H1 (cell line): Measurements from ENCODE around the gene ORC3. TPM values are rescaled to one million over a fixed set of nuclear protein-coding genes. Genes with fewer than 3 reads are reported as not detected.

ENCODE experiments used
- CTCF ChIA-PET: fragments of 300-600 bp; sonication (Branson Sonifier 250); formaldehyde crosslinking; loops from one replicate; lab custom pipeline; 2021; ENCODE audit not compliant: partially characterized antibody; lab: Charles Lee
- POLR2A ChIA-PET: fragments of 300-600 bp; sonication (Branson Sonifier 250); formaldehyde crosslinking; loops from one replicate; lab custom pipeline; 2021; ENCODE audit warnings: inconsistent platforms; ENCODE audit not compliant: partially characterized antibody; lab: Charles Lee
- DNase-seq, 2 experiments: peaks; one replicate each; pipeline versions ENCODE4 v3.0.0 to v3.0.0-alpha.2; 2010 to 2022; ENCODE audit warnings: low spot score in 2 of 2, low read depth in 1 of 2, mixed read lengths in 1 of 2
- FAIRE-seq: peaks from 2 replicates; lab custom pipeline; 2011; peaks lifted over from hg19 to GRCh38; lab: Jason Lieb, UNC
- H2AFZ ChIP-seq: 2 replicates; pipeline ENCODE4 v1.8.1; 2012; ENCODE audit warnings: low read length, inconsistent platforms
- H2AK5ac ChIP-seq: 2 replicates; pipeline ENCODE4 v1.6.1; 2013; ENCODE audit warnings: low read depth, low read length
- H2BK120ac ChIP-seq: replicated peaks from 2 replicates; pipeline ENCODE3; 2013; ENCODE audit warnings: low read depth, low read length, inconsistent platforms
- H2BK12ac ChIP-seq: 2 replicates; pipeline ENCODE4 v1.6.1; 2013; ENCODE audit warnings: low read depth, low read length
- H2BK15ac ChIP-seq: 2 replicates; pipeline ENCODE4 v1.6.1; 2013; ENCODE audit warnings: low read length
- H2BK20ac ChIP-seq: 2 replicates; pipeline ENCODE4 v1.6.1; 2013; ENCODE audit warnings: low read length
- H2BK5ac ChIP-seq: 2 replicates; pipeline ENCODE4 v1.6.1; 2013; ENCODE audit warnings: low read depth, low read length
- H3K14ac ChIP-seq: 2 replicates; pipeline ENCODE4 v1.6.1; 2013; ENCODE audit warnings: inconsistent platforms; ENCODE audit not compliant: insufficient read length
- H3K18ac ChIP-seq: 2 replicates; pipeline ENCODE4 v1.6.1; 2013; ENCODE audit warnings: low read length; ENCODE audit errors: extremely low read depth
- H3K23ac ChIP-seq: 2 replicates; pipeline ENCODE4 v1.6.1; 2013; ENCODE audit warnings: inconsistent platforms; ENCODE audit not compliant: insufficient read length
- H3K23me2 ChIP-seq: 2 replicates; pipeline ENCODE4 v1.6.1; 2013; ENCODE audit warnings: low read depth, low read length
- H3K27ac ChIP-seq: 2 replicates; pipeline ENCODE4 v1.6.1; 2011; ENCODE audit warnings: low read depth, low read length, inconsistent platforms
- H3K27me3 ChIP-seq, 4 experiments: replicated peaks in 1 of 4; 1 replicate in 1 of 4; 2 replicates in 3 of 4; pipeline versions ENCODE4 v1.6.1 to v1.8.1; 2011 to 2013; ENCODE audit warnings: low read length in 3 of 4, mild to moderate bottlenecking in 3 of 4, inconsistent platforms in 2 of 4, mixed read lengths in 2 of 4, moderate library complexity in 1 of 4; ENCODE audit not compliant: control insufficient read depth in 3 of 4, insufficient read depth in 3 of 4; ENCODE audit errors: extremely low read depth in 1 of 4
- H3K36me3 ChIP-seq, 4 experiments: 2 replicates each; pipeline versions ENCODE4 v1.6.1 to v1.8.1; 2011 to 2013; ENCODE audit warnings: mild to moderate bottlenecking in 4 of 4, low read length in 3 of 4, moderate library complexity in 2 of 4, control low read depth in 1 of 4, inconsistent platforms in 1 of 4; ENCODE audit not compliant: insufficient read depth in 4 of 4, control insufficient read depth in 2 of 4
- H3K4ac ChIP-seq: replicated peaks from 2 replicates; pipeline ENCODE3; 2013; ENCODE audit warnings: low read length, low read depth, mixed read lengths, inconsistent platforms; ENCODE audit not compliant: insufficient read length
- H3K4me1 ChIP-seq, 4 experiments: replicated peaks in 1 of 4; 1 replicate in 1 of 4; 2 replicates in 3 of 4; pipeline versions ENCODE4 v1.6.1 to v1.8.1; 2011 to 2013; ENCODE audit warnings: low read length in 3 of 4, inconsistent platforms in 2 of 4, mixed read lengths in 1 of 4; ENCODE audit not compliant: insufficient read depth in 4 of 4, control insufficient read depth in 3 of 4
- H3K4me2 ChIP-seq, 2 experiments: 2 replicates each; pipeline versions ENCODE4 v1.6.1 to v1.8.1; 2011 to 2013; ENCODE audit warnings: low read depth in 2 of 2, low read length in 2 of 2, control low read depth in 1 of 2, inconsistent platforms in 1 of 2, mild to moderate bottlenecking in 1 of 2; ENCODE audit not compliant: insufficient read depth in 1 of 2
- H3K4me3 ChIP-seq, 4 experiments: fragments of 200-600, 300-600 bp in 1 of 4; sonication (generic), shearing (Covaris generic), sonication (Bioruptor Twin) in 1 of 4; 2 replicates each; pipeline versions ENCODE4 v1.5.1 to v1.8.1; 2011 to 2016; ENCODE audit warnings: low read length in 4 of 4, low read depth in 3 of 4, control low read depth in 2 of 4, inconsistent platforms in 2 of 4, mild to moderate bottlenecking in 2 of 4, mixed read lengths in 1 of 4, moderate library complexity in 1 of 4; ENCODE audit not compliant: insufficient read depth in 2 of 4; ENCODE audit errors: extremely low read depth in 1 of 4
- H3K56ac ChIP-seq: replicated peaks from 2 replicates; pipeline ENCODE3; 2013; ENCODE audit warnings: low read depth, mild to moderate bottlenecking, mixed read lengths, low read length, inconsistent platforms; ENCODE audit not compliant: insufficient read length
- H3K79me1 ChIP-seq: 2 replicates; pipeline ENCODE4 v1.6.1; 2013; ENCODE audit warnings: low read depth, low read length, control low read depth
- H3K79me2 ChIP-seq, 2 experiments: 2 replicates each; pipeline versions ENCODE4 v1.6.1 to v1.8.1; 2012 to 2013; ENCODE audit warnings: low read length in 2 of 2, mild to moderate bottlenecking in 2 of 2, inconsistent platforms in 1 of 2; ENCODE audit not compliant: insufficient read depth in 2 of 2, control insufficient read depth in 1 of 2
- H3K9ac ChIP-seq, 4 experiments: replicated peaks in 1 of 4; 1 replicate in 1 of 4; 2 replicates in 3 of 4; pipeline versions ENCODE4 v1.6.1 to v1.8.1; 2011 to 2013; ENCODE audit warnings: low read depth in 3 of 4, low read length in 3 of 4, control low read depth in 2 of 4, mild to moderate bottlenecking in 2 of 4, moderate library complexity in 2 of 4, inconsistent platforms in 1 of 4; ENCODE audit errors: extremely low read depth in 1 of 4
- H3K9me3 ChIP-seq, 2 experiments: 2 replicates each; pipeline versions ENCODE4 v1.6.1 to v1.8.1; 2012 to 2013; ENCODE audit warnings: mild to moderate bottlenecking in 2 of 2, moderate library complexity in 2 of 2, control low read depth in 1 of 2, inconsistent platforms in 1 of 2, low read depth in 1 of 2, low read length in 1 of 2, mixed read lengths in 1 of 2; ENCODE audit not compliant: insufficient read depth in 2 of 2
- H4K20me1 ChIP-seq, 2 experiments: replicated peaks in 1 of 2; 2 replicates each; pipeline versions ENCODE3 to v1.8.1; 2011 to 2013; ENCODE audit warnings: inconsistent platforms in 2 of 2, low read length in 2 of 2, mild to moderate bottlenecking in 1 of 2; ENCODE audit not compliant: insufficient read depth in 2 of 2, control insufficient read depth in 1 of 2
- H4K5ac ChIP-seq: 2 replicates; pipeline ENCODE4 v1.6.1; 2013; ENCODE audit warnings: low read length, low read depth, mixed read lengths, inconsistent platforms; ENCODE audit not compliant: insufficient read length
- H4K8ac ChIP-seq: 2 replicates; pipeline ENCODE4 v1.8.0; 2013; ENCODE audit warnings: mild to moderate bottlenecking, moderate library complexity, low read length, inconsistent platforms; ENCODE audit not compliant: insufficient read depth; ENCODE audit errors: extremely low read depth
- H4K91ac ChIP-seq: replicated peaks from 2 replicates; pipeline ENCODE3; 2013; ENCODE audit warnings: low read length, mixed read lengths, inconsistent platforms; ENCODE audit not compliant: insufficient read length
- HDAC6 ChIP-seq: IDR thresholded peaks from one replicate; pipeline ENCODE4 v1.7.1; 2012; ENCODE audit warnings: low read depth, mild to moderate bottlenecking, inconsistent platforms, low read length, moderate library complexity
- WGBS, 2 experiments: shearing (Covaris generic) in 1 of 2; methylation state at CpG; one replicate each; pipeline versions ENCODE4 v1.1.6 to v1.1.7; 2013 to 2015; ENCODE audit warnings: low lambda C conversion rate in 2 of 2, mixed read lengths in 2 of 2, inconsistent platforms in 1 of 2, low coverage in 1 of 2, missing lambda C conversion rate in 1 of 2; ENCODE audit not compliant: insufficient replicate concordance in 2 of 2, insufficient coverage in 1 of 2, insufficient read length in 1 of 2; ENCODE audit errors: extremely low coverage in 1 of 2, missing lambda C conversion rate in 1 of 2; 5-methylcytosine and 5-hydroxymethylcytosine counted together
- polyA plus RNA-seq, 7 experiments: library from polyadenylated mRNA; depleted of rRNA in 3 of 7; stranded (reverse) in 5 of 7; unstranded in 2 of 7; fragments of >200 nt in 5 of 7; fragments of 200-250 nt in 2 of 7; gene quantifications; 1 replicate in 5 of 7; 2 replicates in 1 of 7; 4 replicates in 1 of 7; pipeline versions ENCODE4 v1.2.1 to v1.2.3, GENCODE V29; 2011 to 2013; ENCODE audit warnings: missing spikeins in 2 of 7, mixed read lengths in 2 of 7
- total RNA-seq: library from RNA; stranded (reverse); fragmentation: NEBNext Ultra II Directional; extraction: Animal tissue kit (Norgen Biotek cat#: 25700); gene quantifications from 2 replicates; pipeline ENCODE4 v1.2.1, GENCODE V29; 2021

Gene ORC3
- total and polyA plus RNA-seq, 2 of the 8 experiments (the other 6 are each of a cell fraction or from before 2014, with no cell fraction given): 35.9 to 60.9 TPM

GRCh38 chr6:87540539-87540938 is 49.4 kb upstream of the ORC3 start:
- no peak overlapping the region; the same call in 1 of the 2 replicates for H3K27ac ChIP-seq
- no peak overlapping the region for H3K56ac ChIP-seq

More at GRCh38 chr6:87540539-87540938, 49.4 kb upstream of the ORC3 start:
- POLR2A ChIA-PET: no interaction called here
- Histone ChIP-seq H2BK120ac (no peak overlapping the region), H3K18ac (no peak overlapping the region), H3K9me3 (no peaks in the 10 kb centered on the region), H2BK15ac (no peak overlapping the region), H3K9ac (no peak overlapping the region), H3K27me3 (no peaks in the 10 kb centered on the region)
- WGBS, 2 experiments: 97% methylated on average over 4 of the region's 4 CpGs; no CpG with 5 or more reads in 1 of the 2 experiments
- TF ChIP-seq HDAC6: no peak
- TF ChIP-seq, all 59 proteins: peak for 0
- Histone ChIP-seq H3K4ac (no peak overlapping the region), H3K23me2 (no peaks in the 10 kb centered on the region), H2BK12ac (0 out of 2 replicates have a peak overlapping the region, but pooled peaks have one; percentile 3), H3K14ac (no peak overlapping the region), H3K23ac (no peak overlapping the region), H2BK5ac (no peak overlapping the region), H2AFZ (no peak overlapping the region), H2BK20ac (no peak overlapping the region), H4K91ac (no peak overlapping the region), H3K79me1 (no peaks in the 10 kb centered on the region), H3K4me1 (no peaks in the 10 kb centered on the region), H3K36me3 (peaks cover 0 to 53% (median 14%) of the 10 kb centered on the region in 4 experiments; a peak in 5 of 8 replicates), H4K5ac (no peak overlapping the region), H3K4me3 (no peak overlapping the region), H3K4me2 (no peak overlapping the region), H2AK5ac (no peak overlapping the region), H4K20me1 (no peaks in the 10 kb centered on the region), H3K79me2 (no peaks in the 10 kb centered on the region), H4K8ac (no peak overlapping the region)
- DNase-seq: no peak
- peak; percentile 24 for FAIRE-seq
- CTCF ChIA-PET: no interaction called here
